Urothelium cell line (cell line): ENCODE results near the gene RPS15.

ENCODE experiments used
- DNase-seq: peaks from one replicate; pipeline ENCODE4 v3.0.0; 2011; ENCODE audit warnings: low spot score, mixed read lengths
- FAIRE-seq: peaks from 2 replicates; lab custom pipeline; 2011; peaks lifted over from hg19 to GRCh38; lab: Jason Lieb, UNC

RPS15 gene

DNA sequence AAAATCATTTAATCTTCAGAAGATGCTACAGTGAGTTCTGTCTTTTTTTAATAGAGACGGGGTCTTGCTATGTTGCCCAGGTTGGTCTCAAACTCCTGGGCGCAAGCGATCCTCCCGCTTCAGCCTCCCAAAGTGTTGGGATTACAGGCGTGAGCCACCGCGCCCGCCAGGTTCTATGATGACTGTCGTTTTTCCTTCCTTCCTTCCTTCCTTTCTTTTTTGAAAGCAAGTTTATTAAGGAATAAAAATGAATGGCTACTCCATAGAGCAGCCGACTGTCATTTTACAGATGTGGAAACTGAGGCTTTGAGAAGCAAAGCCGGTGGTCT is 36.3 kb upstream of the RPS15 start:
- DNase-seq = no peak
- FAIRE-seq = no peak

- FAIRE-seq (no peak), DNase-seq (no peak)
Observed at GRCh38 chr19:1402411-1403070, 35.7 kb upstream of the RPS15 start.

DNA sequence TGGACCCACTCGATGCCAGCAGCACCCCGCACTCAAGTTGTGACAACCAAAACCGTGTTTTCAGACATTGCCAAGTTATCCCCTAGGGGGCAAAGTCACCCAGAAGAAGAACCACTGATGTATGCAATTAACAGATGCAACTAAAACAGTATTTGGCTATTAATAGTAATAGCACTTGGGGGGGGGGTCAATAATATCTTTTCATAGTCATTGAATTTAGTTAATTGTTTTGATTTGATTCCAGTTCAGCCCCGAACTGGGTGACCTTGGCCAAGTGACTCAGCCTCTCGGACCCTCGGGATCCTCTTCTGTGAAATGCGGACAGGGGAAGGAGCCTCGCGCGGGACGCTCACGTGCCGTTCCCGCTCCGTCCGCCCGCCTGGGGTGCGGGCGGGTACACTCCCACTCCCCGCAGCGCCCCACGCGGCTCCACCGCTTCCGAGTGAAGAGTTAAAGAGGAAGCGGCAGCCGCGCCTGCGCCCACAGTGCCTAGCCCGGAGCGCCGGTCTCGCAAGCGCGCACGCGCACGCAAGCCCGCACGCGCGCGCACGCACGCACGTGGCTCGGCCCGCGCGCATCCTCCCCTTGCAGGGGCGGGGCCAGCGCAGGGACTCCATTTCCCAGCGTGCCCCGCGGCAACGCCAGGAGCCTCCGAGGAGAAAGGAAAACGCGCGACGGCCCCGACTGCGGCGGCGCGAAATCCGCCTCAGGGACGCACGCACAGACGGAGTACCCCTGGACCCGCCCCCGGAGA is 31.2 kb upstream of the RPS15 start:
- FAIRE-seq (no peak), DNase-seq (peak; percentile 95)

- DNase-seq (peak; percentile 43), FAIRE-seq (no peak)
Observed at GRCh38 chr19:1407528-1408299, 30.5 kb upstream of the RPS15 start, which contains the start of gene DAZAP1. Gene DAZAP1 (plus strand): TSS chr19:1407586. CDS start chr19:1407774, 188 bp downstream.

DNA sequence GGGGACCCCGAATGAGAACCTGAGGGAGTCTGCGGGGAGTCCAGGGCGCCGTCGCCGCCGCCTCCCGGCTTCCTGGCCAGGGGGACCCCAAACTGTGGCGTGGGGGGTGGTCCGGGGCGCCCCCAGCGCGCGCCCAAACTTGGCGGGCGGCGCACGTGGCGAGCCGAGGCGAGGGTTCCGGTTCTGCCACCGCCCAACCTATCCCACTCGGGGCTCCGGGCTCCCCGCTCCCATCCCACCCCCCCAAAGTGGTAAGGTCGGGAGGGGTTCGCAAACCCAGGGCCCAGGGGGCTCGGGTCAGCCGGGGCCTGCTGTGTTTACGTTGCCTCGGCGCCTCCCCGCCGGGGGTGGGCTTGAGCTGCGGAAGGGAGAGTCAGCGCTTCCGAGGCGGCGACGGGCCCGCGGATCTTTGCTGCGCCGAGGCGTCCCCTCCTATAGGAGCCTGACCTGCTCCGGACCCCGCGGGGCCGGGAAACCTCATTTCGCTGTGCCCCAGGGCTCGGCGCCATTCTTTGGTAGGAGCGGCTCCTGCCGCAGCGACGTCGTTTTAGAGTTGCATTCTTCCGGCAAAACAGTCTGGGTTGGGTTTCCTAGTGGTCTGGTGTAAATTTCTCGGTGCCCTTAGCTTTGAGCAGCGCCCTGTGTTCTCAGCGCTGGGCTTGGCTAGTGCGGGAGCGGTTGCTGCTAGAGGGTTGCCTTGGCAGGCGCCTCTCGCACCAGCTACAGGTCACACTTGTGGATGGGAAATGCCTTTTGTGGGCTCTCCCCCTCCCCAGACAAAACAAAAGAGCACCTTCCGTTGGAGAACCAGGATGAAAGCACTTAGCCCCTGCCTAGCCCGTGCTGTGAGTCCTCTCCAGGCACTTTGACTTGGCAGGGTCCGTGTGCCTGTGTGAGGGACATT is 29.6 kb upstream of the RPS15 start:
- DNase-seq = no peak
- FAIRE-seq = no peak

DNA sequence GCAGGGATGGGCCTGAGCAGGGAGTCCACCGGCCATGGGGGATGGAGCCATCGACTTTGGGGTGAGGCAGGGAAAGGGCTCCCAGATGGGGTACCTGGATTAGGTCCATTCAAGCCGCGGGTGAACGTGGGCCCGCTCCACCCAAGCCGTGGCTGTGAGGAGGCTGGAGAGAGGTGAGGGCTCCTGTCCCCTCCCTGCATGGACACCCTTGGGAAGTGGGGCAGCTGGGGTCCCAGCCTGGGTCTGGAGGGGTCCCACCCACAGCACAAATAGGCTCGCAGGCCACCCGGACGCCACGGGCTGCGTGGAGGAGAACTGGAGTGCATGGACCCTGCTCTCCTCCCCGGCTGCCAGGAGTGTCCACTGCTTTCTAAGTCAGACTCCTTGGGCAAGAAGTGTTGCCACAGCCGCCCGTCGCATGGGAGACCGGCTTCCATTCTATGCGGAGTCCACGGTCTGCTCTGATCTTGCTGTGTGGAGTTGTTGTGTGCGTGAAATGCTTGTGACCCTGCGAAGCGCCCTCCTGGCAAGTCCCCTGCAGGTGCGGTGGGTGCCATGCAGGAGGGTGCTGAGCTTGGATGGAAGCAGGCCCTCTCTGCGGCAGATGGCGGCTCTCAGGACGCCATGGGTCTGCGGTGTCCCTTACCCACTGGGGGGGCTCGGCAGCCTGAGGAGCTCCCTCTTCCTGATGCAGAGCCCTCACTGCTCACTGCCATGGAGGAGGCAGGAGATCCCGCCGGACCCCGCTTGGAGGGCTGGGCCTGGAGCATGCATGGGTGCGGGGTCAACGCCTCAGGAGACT is 28.8 kb upstream of the RPS15 start:
- FAIRE-seq = no peak
- DNase-seq = no peak

- no peak for FAIRE-seq
- DNase-seq = no peak
Observed at GRCh38 chr19:1410136-1410786, 27.9 kb upstream of the RPS15 start.

- no peak for FAIRE-seq
- DNase-seq = no peak
Observed at GRCh38 chr19:1410789-1411188, 27.4 kb upstream of the RPS15 start.

DNA sequence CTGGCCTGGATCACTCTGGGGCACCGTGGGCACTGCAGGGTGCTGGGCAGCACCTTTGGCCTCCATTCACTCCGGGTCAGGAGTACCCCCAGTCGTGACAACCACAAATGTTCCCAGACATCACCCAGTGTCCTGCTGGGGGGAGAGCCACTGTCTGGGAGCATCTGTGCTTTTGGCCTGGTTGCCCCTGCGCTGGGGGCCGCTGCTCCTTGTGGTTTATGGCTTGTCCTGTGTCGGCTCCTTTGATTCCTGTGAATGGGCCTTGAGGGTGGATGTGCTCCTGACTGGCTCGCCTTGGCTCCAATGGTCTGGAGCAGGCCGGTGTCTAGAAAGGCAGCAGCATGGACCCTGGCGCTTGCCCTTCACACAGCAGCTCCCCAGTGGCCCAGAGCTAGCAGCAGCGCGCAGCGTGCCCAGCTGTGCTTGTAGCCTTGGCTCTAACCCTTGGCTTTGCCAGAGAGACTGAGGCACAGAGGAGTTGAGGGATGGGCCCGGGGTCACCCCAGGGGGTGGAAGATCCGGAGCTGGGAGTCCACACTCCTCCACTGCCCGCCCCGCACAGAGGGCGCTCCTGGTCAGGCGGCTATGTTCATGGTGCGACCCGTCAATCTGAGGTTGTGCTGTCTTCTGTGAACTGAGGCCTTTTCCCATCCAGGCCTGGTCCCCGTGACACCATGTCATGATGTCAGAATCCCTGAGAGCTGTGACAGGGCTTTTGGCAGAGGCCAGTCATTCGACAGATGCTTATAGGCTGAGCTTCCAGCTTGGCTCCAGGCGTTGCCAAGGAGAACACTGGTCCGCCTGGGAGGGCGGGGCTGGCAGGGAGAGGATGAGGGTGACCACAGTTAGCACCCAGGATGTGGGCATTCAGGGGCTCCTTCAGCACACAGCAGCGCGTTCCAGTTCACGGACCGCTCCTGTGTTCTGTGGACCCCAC is 26.7 kb upstream of the RPS15 start:
- DNase-seq = no peak
- FAIRE-seq = no peak

GRCh38 chr19:1412323-1412923 is 25.8 kb upstream of the RPS15 start:
- no peak for FAIRE-seq
- no peak for DNase-seq

DNA sequence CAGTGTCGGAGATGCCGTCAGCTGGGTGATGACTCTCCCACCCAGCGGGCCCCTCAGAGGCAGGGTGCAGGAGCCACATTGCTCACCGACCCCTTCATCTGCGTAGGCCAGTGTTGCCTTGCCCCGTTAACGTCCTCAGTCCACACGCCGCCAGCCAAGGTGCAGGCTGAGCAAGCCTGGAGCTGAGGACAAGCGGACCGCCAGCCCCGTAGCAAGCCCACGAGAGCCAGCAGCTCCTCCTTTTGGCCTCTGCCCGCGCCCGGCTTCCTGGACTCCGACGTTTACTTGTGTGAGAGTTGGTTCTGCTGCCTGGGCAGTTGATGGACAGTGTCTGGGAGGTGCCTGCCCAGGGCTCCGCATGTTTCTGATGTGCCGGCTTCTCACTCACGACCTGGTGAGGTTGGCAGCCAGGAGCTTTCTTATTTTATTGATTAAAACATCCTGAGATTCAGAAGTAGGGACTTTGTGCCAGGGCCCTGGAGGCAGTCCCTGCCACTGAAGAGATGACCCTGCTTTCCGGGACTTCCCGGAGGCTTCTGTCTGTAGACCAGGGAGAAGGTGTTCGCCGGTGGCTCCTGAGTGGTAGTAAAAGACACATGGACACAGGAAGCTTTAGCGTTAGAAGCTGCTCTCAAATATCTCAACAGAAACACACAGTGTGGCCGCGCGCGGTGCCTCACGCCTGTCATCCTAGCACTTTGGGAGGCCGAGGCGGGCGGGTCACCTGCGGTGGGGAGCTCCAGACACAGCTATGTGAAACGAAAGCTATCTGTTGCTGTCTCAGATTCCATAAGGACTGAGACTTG is 25.0 kb upstream of the RPS15 start:
- no peak for DNase-seq
- no peak for FAIRE-seq

DNA sequence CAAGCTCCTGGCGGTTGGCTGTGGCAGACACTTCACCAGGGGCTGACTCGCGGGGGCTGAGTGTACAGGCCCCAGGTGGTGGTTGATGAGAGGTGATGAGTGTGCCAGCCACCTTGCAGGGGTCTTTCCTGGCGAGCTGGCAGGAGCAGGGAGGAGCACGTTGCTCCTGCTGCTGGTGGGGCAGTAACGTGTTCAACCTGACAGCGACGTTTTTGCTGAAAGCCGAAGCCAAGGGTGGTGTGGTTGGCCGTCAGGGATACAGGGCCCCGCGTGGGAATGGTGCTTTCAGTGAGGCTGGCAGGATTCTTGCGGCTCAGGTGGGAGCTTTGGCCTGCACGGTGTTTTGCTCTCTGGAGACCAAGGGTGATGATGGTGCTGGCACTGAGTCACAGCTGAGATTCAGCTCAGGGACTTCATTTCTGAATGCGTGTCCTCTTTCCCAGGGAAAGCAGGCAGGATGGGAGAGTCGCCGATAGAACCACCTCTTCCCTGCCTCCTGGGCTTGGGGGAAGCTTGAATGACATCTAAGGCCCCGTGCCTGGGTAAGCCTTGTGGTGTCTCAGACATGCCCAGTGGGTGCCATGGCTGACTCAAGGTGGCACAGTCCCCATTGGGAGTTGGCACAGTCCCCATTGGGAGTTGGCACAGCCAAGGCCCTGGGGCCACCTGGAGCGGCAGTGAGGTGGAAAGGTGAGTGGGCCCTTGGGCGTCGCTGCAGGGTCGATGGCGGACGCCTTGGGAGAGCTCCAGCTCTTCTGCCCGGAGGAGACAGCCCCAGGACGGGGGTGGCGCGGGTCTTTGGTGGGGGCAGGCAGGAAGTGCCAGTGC is 22.0 kb upstream of the RPS15 start:
- FAIRE-seq (no peak), DNase-seq (no peak)

- FAIRE-seq = no peak
- no peak for DNase-seq
Observed at GRCh38 chr19:1417145-1417544, 21.1 kb upstream of the RPS15 start.

DNA sequence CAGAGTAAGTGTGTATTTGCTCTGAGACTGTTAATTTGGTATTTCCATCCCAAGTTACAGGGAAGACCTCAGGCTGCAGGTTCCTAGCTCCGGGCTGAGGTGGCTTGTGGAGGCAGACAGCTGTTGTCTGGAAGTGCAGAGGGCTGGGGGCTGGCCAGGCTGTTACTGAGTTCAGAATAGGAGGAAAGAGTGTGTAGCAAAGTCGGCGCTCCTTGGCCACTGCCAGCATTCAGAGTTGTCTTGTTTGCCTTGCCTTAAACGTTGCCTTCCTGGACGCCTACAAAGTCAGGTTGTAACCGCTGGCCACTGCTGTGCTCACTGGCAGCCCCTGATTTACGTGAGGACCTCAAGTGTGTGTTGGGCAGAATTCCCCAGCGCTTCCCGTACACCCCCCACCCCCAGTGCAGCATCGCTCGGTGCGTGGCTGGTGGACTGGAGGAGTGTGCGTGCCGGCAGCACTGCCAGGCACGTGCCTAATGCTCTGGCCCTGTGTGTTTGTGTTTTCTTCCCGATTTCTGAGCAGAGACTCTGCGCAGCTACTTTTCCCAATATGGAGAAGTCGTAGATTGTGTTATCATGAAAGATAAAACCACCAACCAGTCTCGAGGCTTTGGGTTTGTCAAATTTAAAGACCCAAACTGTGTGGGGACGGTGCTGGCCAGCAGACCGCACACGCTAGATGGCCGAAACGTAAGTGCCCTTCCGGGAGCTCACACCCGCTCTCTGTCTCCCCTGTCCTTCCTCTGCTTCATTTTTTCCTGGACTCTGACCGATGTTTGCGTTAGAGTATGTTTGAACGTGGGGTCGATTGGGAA is 20.3 kb upstream of the RPS15 start:
- FAIRE-seq (no peak), DNase-seq (no peak)

DNA sequence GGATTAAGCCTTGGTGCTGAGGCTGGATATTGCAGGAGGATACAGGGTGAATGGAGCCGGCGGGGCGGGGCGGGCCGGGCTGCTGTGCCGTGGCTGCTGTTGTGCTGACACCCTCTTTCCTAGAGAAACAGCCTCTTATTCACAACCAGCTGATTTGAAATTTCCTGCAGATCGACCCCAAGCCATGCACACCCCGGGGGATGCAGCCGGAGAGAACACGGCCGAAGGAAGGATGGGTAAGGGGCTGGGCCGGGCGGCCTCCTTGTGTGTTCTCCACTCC is 19.8 kb upstream of the RPS15 start:
- FAIRE-seq (no peak), DNase-seq (no peak)
